CD14-positive monocyte (primary cell): ENCODE results near the gene EDC3. TPM values are rescaled to one million over a fixed set of nuclear protein-coding genes. Genes with fewer than 3 reads are reported as not detected.

Source experiments
- DNase-seq, 3 donors: peaks; one replicate each; pipeline ENCODE4 v3.0.0-alpha.2; 2011 to 2022
- H2AFZ ChIP-seq: 2 replicates; pipeline ENCODE4 v1.6.0; 2012; ENCODE audit warnings: mild to moderate bottlenecking, low read depth, low read length, inconsistent platforms; ENCODE audit not compliant: insufficient read depth, poor library complexity, severe bottlenecking
- H3K27ac ChIP-seq, 2 donors: 1 replicate in 1 of 2; 2 replicates in 1 of 2; pipeline ENCODE4 v1.5.1; 2012 to 2013; ENCODE audit warnings: low read length in 2 of 2, control low read depth in 1 of 2, inconsistent platforms in 1 of 2, low read depth in 1 of 2, mild to moderate bottlenecking in 1 of 2
- H3K27me3 ChIP-seq, 2 donors: one replicate each; pipeline versions ENCODE4 v1.6.0 to v1.6.1; 2011 to 2013; ENCODE audit warnings: low read length in 2 of 2; ENCODE audit not compliant: control insufficient read depth in 2 of 2, insufficient read depth in 2 of 2
- H3K36me3 ChIP-seq, 2 donors: replicated peaks in 1 of 2; 1 replicate in 1 of 2; 2 replicates in 1 of 2; pipeline versions ENCODE4 v1.5.1 to v1.6.1; 2012 to 2013; ENCODE audit warnings: low read length in 2 of 2, control low read depth in 1 of 2, inconsistent platforms in 1 of 2, mild to moderate bottlenecking in 1 of 2; ENCODE audit not compliant: insufficient read depth in 2 of 2, control insufficient read depth in 1 of 2
- H3K4me1 ChIP-seq, 2 donors: 1 replicate in 1 of 2; 2 replicates in 1 of 2; pipeline versions ENCODE4 v1.5.1 to v1.6.1; 2012 to 2013; ENCODE audit warnings: low read length in 2 of 2, control low read depth in 1 of 2, inconsistent platforms in 1 of 2, mild to moderate bottlenecking in 1 of 2, moderate library complexity in 1 of 2; ENCODE audit not compliant: insufficient read depth in 2 of 2, control insufficient read depth in 1 of 2
- H3K4me2 ChIP-seq: replicated peaks from 2 replicates; pipeline ENCODE3; 2012; ENCODE audit warnings: low read length, moderate library complexity, mild to moderate bottlenecking; ENCODE audit not compliant: poor library complexity, severe bottlenecking; ENCODE audit errors: extremely low read depth
- H3K4me3 ChIP-seq, 3 experiments: fragments of 200-600 bp in 1 of 3; sonication (generic) in 1 of 3; replicated peaks in 1 of 3; 1 replicate in 2 of 3; 2 replicates in 1 of 3; pipeline ENCODE4 v1.5.1; 2011 to 2013; ENCODE audit warnings: low read length in 3 of 3, mild to moderate bottlenecking in 3 of 3, control low read depth in 2 of 3, low read depth in 2 of 3, inconsistent platforms in 1 of 3, moderate library complexity in 1 of 3
- H3K79me2 ChIP-seq: 2 replicates; pipeline ENCODE4 v1.6.0; 2012; ENCODE audit warnings: mild to moderate bottlenecking, control low read depth, inconsistent platforms, low read length, moderate library complexity; ENCODE audit not compliant: insufficient read depth
- H3K9ac ChIP-seq: 2 replicates; pipeline ENCODE4 v1.6.0; 2017; ENCODE audit warnings: low read length, mild to moderate bottlenecking; ENCODE audit not compliant: insufficient read depth, poor library complexity, severe bottlenecking
- H3K9me3 ChIP-seq, 2 donors: replicated peaks in 1 of 2; 1 replicate in 1 of 2; 2 replicates in 1 of 2; pipeline versions ENCODE4 v1.5.1 to v1.6.1; 2012 to 2013; ENCODE audit warnings: low read length in 2 of 2, control low read depth in 1 of 2; ENCODE audit not compliant: control insufficient read depth in 1 of 2, insufficient read depth in 1 of 2
- H4K20me1 ChIP-seq: 2 replicates; pipeline ENCODE4 v1.6.0; 2012; ENCODE audit warnings: mild to moderate bottlenecking, low read length, control low read depth, moderate library complexity; ENCODE audit not compliant: insufficient read depth
- H3K27ac Mint-ChIP-seq, 7 donors: one replicate each; pipeline ENCODE4 v1.8.0; 2020; ENCODE audit warnings: mild to moderate bottlenecking in 7 of 7, mixed read lengths in 7 of 7, moderate library complexity in 6 of 7, inconsistent platforms in 2 of 7
- H3K27me3 Mint-ChIP-seq, 3 donors: one replicate each; pipeline ENCODE4 v1.8.0; 2021 to 2022; ENCODE audit warnings: low read depth in 3 of 3, mild to moderate bottlenecking in 3 of 3, mixed read lengths in 3 of 3, moderate library complexity in 3 of 3, inconsistent platforms in 1 of 3
- H3K36me3 Mint-ChIP-seq, 2 donors: one replicate each; pipeline ENCODE4 v1.8.0; 2020; ENCODE audit warnings: mixed read lengths in 2 of 2, inconsistent platforms in 1 of 2, mild to moderate bottlenecking in 1 of 2
- H3K4me1 Mint-ChIP-seq: one replicate; pipeline ENCODE4 v1.8.0; 2020; ENCODE audit warnings: mild to moderate bottlenecking, mixed read lengths
- H3K4me3 Mint-ChIP-seq, 2 donors: one replicate each; pipeline ENCODE4 v1.8.0; 2020; ENCODE audit warnings: mild to moderate bottlenecking in 2 of 2, mixed read lengths in 2 of 2, moderate library complexity in 1 of 2
- H3K9me3 Mint-ChIP-seq, 7 donors: one replicate each; pipeline ENCODE4 v1.8.0; 2020 to 2022; ENCODE audit warnings: mixed read lengths in 7 of 7, mild to moderate bottlenecking in 6 of 7, moderate library complexity in 6 of 7, inconsistent platforms in 2 of 7
- WGBS: methylation state at CpG from one replicate; pipeline ENCODE4 v1.1.5; 2013; ENCODE audit warnings: missing lambda C conversion rate; ENCODE audit not compliant: insufficient coverage; 5-methylcytosine and 5-hydroxymethylcytosine counted together
- intact Hi-C, 2 donors: fragments of 100-400 bp; cut with micrococcal nuclease; formaldehyde crosslinking; loops; one replicate each; pipeline versions ENCODE4 v1.15.0 to v1.15.1; 2023
- polyA plus RNA-seq, 3 donors: library from polyadenylated mRNA; depleted of rRNA in 1 of 3; unstranded in 2 of 3; stranded (reverse) in 1 of 3; fragments of 300-500 nt in 2 of 3; fragments of >200 nt in 1 of 3; fragmentation: Illumina TruSeq in 2 of 3; gene quantifications; 1 replicate in 2 of 3; 2 replicates in 1 of 3; pipeline ENCODE4 v1.2.3, GENCODE V29; 2012 to 2021
- TF ChIP-seq, protein P1 (sequence below): fragments of 200-600 bp; IDR thresholded peaks from one replicate; pipeline ENCODE4 v1.8.0; 2022; ENCODE audit warnings: antibody characterized with exemption, mild to moderate bottlenecking

EDC3 gene
- polyA plus RNA-seq, 3 donors = 10.0 to 14.9 (median 10.5) TPM

DNA sequence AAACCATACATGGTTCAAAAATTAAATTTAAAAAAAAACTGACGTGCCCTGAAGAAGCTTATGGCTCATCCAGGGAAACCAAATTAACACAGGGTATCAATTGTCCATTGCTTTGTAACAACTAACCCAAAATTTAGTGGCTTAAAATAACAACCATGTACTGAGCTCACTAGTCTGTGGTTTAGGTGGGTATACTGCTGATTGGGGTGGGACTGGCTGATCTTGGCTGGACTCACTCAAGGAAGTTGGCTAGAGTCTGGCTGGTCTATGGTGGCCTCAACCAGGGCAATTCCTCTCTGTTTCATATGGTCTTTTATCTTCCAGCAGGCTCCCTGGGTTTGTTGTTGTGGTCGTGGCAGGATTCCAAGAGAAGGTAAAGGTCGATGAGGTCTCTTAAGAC lies 14.1 kb upstream of the EDC3 start:
- WGBS = no CpG with 5 or more reads among the region's 3 CpGs
- Mint-ChIP-seq H3K4me1 (peaks cover 61% of the 10 kb centered on the region), H3K9me3 (peaks cover 0 to 5% (median 3%) of the 10 kb centered on the region in 7 donors), H3K27ac (peak overlapping the region; percentile 73 to 92 (median 90)), H3K36me3 (no peaks in the 10 kb centered on the region), H3K27me3 (peaks cover 1 to 4% (median 2%) of the 10 kb centered on the region in 3 donors), H3K4me3 (peak overlapping the region in 1 of 2 donors; percentile 39)
- H3K4me3 ChIP-seq = peak overlapping the region in 1 of 3 experiments; percentile 51
- peaks cover 0 to 2% of the 10 kb centered on the region in 2 donors for H3K27me3 ChIP-seq
- DNase-seq = no peak
- H2AFZ ChIP-seq = peak overlapping the region; percentile 64
- H4K20me1 ChIP-seq = no peaks in the 10 kb centered on the region
- peak overlapping the region; percentile 59 to 75 for H3K27ac ChIP-seq
- no peaks in the 10 kb centered on the region for H3K79me2 ChIP-seq
- no peaks in the 10 kb centered on the region for H3K36me3 ChIP-seq
- intact Hi-C loops = no loop called here
- peaks cover 0 to 4% of the 10 kb centered on the region in 2 donors for H3K9me3 ChIP-seq
- H3K9ac ChIP-seq = no peak overlapping the region
- peaks cover 53 to 62% of the 10 kb centered on the region in 2 donors for H3K4me1 ChIP-seq
- H3K4me2 ChIP-seq = peak overlapping the region; percentile 56
- TF ChIP-seq, protein P1, sequence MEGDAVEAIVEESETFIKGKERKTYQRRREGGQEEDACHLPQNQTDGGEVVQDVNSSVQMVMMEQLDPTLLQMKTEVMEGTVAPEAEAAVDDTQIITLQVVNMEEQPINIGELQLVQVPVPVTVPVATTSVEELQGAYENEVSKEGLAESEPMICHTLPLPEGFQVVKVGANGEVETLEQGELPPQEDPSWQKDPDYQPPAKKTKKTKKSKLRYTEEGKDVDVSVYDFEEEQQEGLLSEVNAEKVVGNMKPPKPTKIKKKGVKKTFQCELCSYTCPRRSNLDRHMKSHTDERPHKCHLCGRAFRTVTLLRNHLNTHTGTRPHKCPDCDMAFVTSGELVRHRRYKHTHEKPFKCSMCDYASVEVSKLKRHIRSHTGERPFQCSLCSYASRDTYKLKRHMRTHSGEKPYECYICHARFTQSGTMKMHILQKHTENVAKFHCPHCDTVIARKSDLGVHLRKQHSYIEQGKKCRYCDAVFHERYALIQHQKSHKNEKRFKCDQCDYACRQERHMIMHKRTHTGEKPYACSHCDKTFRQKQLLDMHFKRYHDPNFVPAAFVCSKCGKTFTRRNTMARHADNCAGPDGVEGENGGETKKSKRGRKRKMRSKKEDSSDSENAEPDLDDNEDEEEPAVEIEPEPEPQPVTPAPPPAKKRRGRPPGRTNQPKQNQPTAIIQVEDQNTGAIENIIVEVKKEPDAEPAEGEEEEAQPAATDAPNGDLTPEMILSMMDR = no peak

DNA sequence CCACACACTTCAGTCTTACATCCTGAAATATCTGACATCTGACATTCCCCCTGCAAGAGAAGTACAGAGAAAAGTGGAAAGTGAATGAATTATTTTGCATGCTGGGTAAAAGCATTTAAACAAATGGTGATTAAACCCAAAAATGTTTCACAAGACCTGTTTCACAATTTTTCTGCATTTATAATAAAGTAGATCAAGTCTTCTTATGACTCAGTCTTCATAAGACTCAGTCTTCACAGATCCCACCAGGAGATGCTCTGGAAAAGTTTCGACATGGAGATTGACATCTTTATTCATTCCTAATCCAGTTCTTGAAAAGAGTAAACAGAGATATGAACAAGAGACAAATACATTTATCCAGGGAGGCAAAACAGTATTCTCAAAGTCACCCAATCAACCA lies 13.2 kb upstream of the EDC3 start:
- H3K27ac Mint-ChIP-seq = peak overlapping the region in 5 of 7 donors; percentile 27 to 91 (median 75)

More for the DNA sequence above, 13.2 kb upstream of the EDC3 start:
- peak; percentile 27 to 82 (median 73) for DNase-seq
- Mint-ChIP-seq H3K36me3 (no peaks in the 10 kb centered on the region), H3K27me3 (peaks cover 2 to 4% (median 3%) of the 10 kb centered on the region in 3 donors), H3K9me3 (peaks cover 0 to 5% (median 3%) of the 10 kb centered on the region in 7 donors), H3K4me3 (peak overlapping the region in 1 of 2 donors; percentile 40), H3K4me1 (peaks cover 61% of the 10 kb centered on the region)
- TF ChIP-seq, protein P1 = no peak
- H3K4me2 ChIP-seq = peak overlapping the region; percentile 20
- no CpG with 5 or more reads among the region's 1 CpG for WGBS
- intact Hi-C loops = no loop called here
- no peaks in the 10 kb centered on the region for H3K36me3 ChIP-seq
- H3K9ac ChIP-seq = no peak overlapping the region
- peaks cover 53 to 63% of the 10 kb centered on the region in 2 donors for H3K4me1 ChIP-seq
- H3K27me3 ChIP-seq = peaks cover 0 to 2% of the 10 kb centered on the region in 2 donors
- no peaks in the 10 kb centered on the region for H4K20me1 ChIP-seq
- peaks cover 0 to 4% of the 10 kb centered on the region in 2 donors for H3K9me3 ChIP-seq
- H2AFZ ChIP-seq = no peak overlapping the region
- H3K27ac ChIP-seq = peak overlapping the region in 1 of 2 donors; percentile 75
- no peaks in the 10 kb centered on the region for H3K79me2 ChIP-seq
- H3K4me3 ChIP-seq = peak overlapping the region in 1 of 3 experiments; percentile 11
